Fibroblast of lung (primary cell): Measurements from ENCODE around the gene CD84.

ENCODE experiments used
- CTCF ChIP-seq, 2 donors: IDR thresholded peaks in 1 of 2; conservative IDR thresholded peaks in 1 of 2; 1 replicate in 1 of 2; 2 replicates in 1 of 2; pipeline ENCODE4 v1.5.1; 2011 to 2012; ENCODE audit warnings: low read length in 2 of 2, control low read depth in 1 of 2, inconsistent platforms in 1 of 2, low read depth in 1 of 2, mild to moderate bottlenecking in 1 of 2
- EZH2 ChIP-seq: IDR thresholded peaks from 2 replicates; pipeline ENCODE4 v1.5.1; 2012; ENCODE audit warnings: low read length, control low read depth, mild to moderate bottlenecking; ENCODE audit errors: missing control alignments

- TF ChIP-seq CTCF (conservative IDR thresholded peaks at IDR 0.05 in 1 of 2, IDR thresholded peaks at IDR 0.05 in 1 of 2; ENCODE audit: low read depth in 1 of 2, low read length in 2 of 2) (no peak), EZH2 (no peak)
Measured at GRCh38 chr1:160522622-160523345, 56.5 kb downstream of the CD84 start, which contains the start of gene SLAMF6.
